H1 (cell line): ENCODE data around the gene IRGQ. TPM values are rescaled to one million over a fixed set of nuclear protein-coding genes. Genes with fewer than 3 reads are reported as not detected.

ENCODE experiments used
- ASH2L ChIP-seq: fragments of 200-600, 300-600 bp; sonication (generic); IDR thresholded peaks from one replicate; pipeline ENCODE4 v1.7.1; 2017; ENCODE audit warnings: low read length
- BCL11A ChIP-seq, 2 experiments: IDR thresholded peaks; one replicate each; pipeline ENCODE4 v1.6.1; 2011; ENCODE audit warnings: low read depth in 2 of 2, low read length in 2 of 2, mild to moderate bottlenecking in 2 of 2
- CBX8 ChIP-seq: fragments of 300-800, 300-1000 bp; sonication (generic); IDR thresholded peaks from 2 replicates; pipeline ENCODE4 v1.7.1; 2016; ENCODE audit warnings: low read depth, low read length, borderline replicate concordance
- CHD1 ChIP-seq: IDR thresholded peaks from 2 replicates; pipeline ENCODE4 v1.6.1; 2012; ENCODE audit warnings: low read depth, low read length, improper control_type of control experiment
- GABPA ChIP-seq: IDR thresholded peaks from 2 replicates; pipeline ENCODE4 v1.6.1; 2011; ENCODE audit warnings: mild to moderate bottlenecking, low read length, moderate library complexity, borderline replicate concordance; ENCODE audit not compliant: insufficient read depth
- GTF2F1 ChIP-seq: IDR thresholded peaks from 2 replicates; pipeline ENCODE4 v1.6.1; 2012; ENCODE audit warnings: low read depth, low read length, improper control_type of control experiment, borderline replicate concordance
- NRF1 ChIP-seq: IDR thresholded peaks from 2 replicates; pipeline ENCODE4 v1.6.1; 2011; ENCODE audit warnings: mild to moderate bottlenecking, low read depth, low read length, improper control_type of control experiment
- POLR2A ChIP-seq, 2 experiments: IDR thresholded peaks; 1 replicate in 1 of 2; 2 replicates in 1 of 2; pipeline ENCODE4 v1.6.1; 2011; ENCODE audit warnings: low read depth in 2 of 2, low read length in 2 of 2, mild to moderate bottlenecking in 2 of 2; ENCODE audit errors: control extremely low read depth in 1 of 2
- SAP30 ChIP-seq: fragments of 300-600 bp; sonication (generic); IDR thresholded peaks from 2 replicates; pipeline ENCODE4 v1.7.1; 2012; ENCODE audit warnings: low read length, moderate library complexity, mild to moderate bottlenecking, inconsistent platforms; ENCODE audit not compliant: insufficient read depth, insufficient replicate concordance
- ZNF274 ChIP-seq: IDR thresholded peaks from 2 replicates; pipeline ENCODE4 v1.7.0; 2012; ENCODE audit warnings: low read length, borderline replicate concordance; ENCODE audit errors: extremely low read depth
- polyA plus RNA-seq, 7 experiments: library from polyadenylated mRNA; depleted of rRNA in 3 of 7; stranded (reverse) in 5 of 7; unstranded in 2 of 7; fragments of >200 nt in 5 of 7; fragments of 200-250 nt in 2 of 7; gene quantifications; 1 replicate in 5 of 7; 2 replicates in 1 of 7; 4 replicates in 1 of 7; pipeline versions ENCODE4 v1.2.1 to v1.2.3, GENCODE V29; 2011 to 2013; ENCODE audit warnings: missing spikeins in 2 of 7, mixed read lengths in 2 of 7
- total RNA-seq: library from RNA; stranded (reverse); fragmentation: NEBNext Ultra II Directional; extraction: Animal tissue kit (Norgen Biotek cat#: 25700); gene quantifications from 2 replicates; pipeline ENCODE4 v1.2.1, GENCODE V29; 2021
- TF ChIP-seq, protein P1 (sequence below): fragments of 300-600 bp; sonication (generic); IDR thresholded peaks from 2 replicates; pipeline ENCODE4 v1.7.1; 2012; ENCODE audit warnings: low read length, moderate library complexity, mild to moderate bottlenecking, inconsistent platforms; ENCODE audit not compliant: insufficient replicate concordance

The IRGQ gene
- total and polyA plus RNA-seq, 2 of the 8 experiments (the other 6 are each of a cell fraction or from before 2014, with no cell fraction given) = 16.0 to 42.9 TPM

GRCh38 chr19:43606569-43607229 is 10.8 kb upstream of the IRGQ start (continued):
- TF ChIP-seq, protein P1, sequence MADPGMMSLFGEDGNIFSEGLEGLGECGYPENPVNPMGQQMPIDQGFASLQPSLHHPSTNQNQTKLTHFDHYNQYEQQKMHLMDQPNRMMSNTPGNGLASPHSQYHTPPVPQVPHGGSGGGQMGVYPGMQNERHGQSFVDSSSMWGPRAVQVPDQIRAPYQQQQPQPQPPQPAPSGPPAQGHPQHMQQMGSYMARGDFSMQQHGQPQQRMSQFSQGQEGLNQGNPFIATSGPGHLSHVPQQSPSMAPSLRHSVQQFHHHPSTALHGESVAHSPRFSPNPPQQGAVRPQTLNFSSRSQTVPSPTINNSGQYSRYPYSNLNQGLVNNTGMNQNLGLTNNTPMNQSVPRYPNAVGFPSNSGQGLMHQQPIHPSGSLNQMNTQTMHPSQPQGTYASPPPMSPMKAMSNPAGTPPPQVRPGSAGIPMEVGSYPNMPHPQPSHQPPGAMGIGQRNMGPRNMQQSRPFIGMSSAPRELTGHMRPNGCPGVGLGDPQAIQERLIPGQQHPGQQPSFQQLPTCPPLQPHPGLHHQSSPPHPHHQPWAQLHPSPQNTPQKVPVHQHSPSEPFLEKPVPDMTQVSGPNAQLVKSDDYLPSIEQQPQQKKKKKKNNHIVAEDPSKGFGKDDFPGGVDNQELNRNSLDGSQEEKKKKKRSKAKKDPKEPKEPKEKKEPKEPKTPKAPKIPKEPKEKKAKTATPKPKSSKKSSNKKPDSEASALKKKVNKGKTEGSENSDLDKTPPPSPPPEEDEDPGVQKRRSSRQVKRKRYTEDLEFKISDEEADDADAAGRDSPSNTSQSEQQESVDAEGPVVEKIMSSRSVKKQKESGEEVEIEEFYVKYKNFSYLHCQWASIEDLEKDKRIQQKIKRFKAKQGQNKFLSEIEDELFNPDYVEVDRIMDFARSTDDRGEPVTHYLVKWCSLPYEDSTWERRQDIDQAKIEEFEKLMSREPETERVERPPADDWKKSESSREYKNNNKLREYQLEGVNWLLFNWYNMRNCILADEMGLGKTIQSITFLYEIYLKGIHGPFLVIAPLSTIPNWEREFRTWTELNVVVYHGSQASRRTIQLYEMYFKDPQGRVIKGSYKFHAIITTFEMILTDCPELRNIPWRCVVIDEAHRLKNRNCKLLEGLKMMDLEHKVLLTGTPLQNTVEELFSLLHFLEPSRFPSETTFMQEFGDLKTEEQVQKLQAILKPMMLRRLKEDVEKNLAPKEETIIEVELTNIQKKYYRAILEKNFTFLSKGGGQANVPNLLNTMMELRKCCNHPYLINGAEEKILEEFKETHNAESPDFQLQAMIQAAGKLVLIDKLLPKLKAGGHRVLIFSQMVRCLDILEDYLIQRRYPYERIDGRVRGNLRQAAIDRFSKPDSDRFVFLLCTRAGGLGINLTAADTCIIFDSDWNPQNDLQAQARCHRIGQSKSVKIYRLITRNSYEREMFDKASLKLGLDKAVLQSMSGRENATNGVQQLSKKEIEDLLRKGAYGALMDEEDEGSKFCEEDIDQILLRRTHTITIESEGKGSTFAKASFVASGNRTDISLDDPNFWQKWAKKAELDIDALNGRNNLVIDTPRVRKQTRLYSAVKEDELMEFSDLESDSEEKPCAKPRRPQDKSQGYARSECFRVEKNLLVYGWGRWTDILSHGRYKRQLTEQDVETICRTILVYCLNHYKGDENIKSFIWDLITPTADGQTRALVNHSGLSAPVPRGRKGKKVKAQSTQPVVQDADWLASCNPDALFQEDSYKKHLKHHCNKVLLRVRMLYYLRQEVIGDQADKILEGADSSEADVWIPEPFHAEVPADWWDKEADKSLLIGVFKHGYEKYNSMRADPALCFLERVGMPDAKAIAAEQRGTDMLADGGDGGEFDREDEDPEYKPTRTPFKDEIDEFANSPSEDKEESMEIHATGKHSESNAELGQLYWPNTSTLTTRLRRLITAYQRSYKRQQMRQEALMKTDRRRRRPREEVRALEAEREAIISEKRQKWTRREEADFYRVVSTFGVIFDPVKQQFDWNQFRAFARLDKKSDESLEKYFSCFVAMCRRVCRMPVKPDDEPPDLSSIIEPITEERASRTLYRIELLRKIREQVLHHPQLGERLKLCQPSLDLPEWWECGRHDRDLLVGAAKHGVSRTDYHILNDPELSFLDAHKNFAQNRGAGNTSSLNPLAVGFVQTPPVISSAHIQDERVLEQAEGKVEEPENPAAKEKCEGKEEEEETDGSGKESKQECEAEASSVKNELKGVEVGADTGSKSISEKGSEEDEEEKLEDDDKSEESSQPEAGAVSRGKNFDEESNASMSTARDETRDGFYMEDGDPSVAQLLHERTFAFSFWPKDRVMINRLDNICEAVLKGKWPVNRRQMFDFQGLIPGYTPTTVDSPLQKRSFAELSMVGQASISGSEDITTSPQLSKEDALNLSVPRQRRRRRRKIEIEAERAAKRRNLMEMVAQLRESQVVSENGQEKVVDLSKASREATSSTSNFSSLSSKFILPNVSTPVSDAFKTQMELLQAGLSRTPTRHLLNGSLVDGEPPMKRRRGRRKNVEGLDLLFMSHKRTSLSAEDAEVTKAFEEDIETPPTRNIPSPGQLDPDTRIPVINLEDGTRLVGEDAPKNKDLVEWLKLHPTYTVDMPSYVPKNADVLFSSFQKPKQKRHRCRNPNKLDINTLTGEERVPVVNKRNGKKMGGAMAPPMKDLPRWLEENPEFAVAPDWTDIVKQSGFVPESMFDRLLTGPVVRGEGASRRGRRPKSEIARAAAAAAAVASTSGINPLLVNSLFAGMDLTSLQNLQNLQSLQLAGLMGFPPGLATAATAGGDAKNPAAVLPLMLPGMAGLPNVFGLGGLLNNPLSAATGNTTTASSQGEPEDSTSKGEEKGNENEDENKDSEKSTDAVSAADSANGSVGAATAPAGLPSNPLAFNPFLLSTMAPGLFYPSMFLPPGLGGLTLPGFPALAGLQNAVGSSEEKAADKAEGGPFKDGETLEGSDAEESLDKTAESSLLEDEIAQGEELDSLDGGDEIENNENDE = no peak
- TF ChIP-seq GTF2F1 (no peak), SAP30 (no peak), ASH2L (no peak), POLR2A (IDR thresholded peaks at IDR 0.05; ENCODE audit: control extremely low read depth in 1 of 2, low read depth in 2 of 2, low read length in 2 of 2) (no peak), GABPA (no peak), CBX8 (no peak), BCL11A (IDR thresholded peaks at IDR 0.05; ENCODE audit: low read depth in 2 of 2, low read length in 2 of 2) (no peak), CHD1 (no peak), ZNF274 (no peak), NRF1 (no peak)
